Measurements from ENCODE around the gene SESN1.
"Not testable (repeated sequence)": the region's sequence is repeated elsewhere in the genome, so short reads cannot be mapped to it uniquely, and the experiment has no call there.

The SESN1 gene

GRCh38 chr6:109124219-109124618 lies 29.6 kb upstream of the SESN1 start:
- no peak for TF ChIP-seq CTCF (conservative IDR thresholded peaks at IDR 0.05; ENCODE audit: low read depth, low read length)

GRCh38 chr6:109121411-109121810 lies 26.8 kb upstream of the SESN1 start:
- TF ChIP-seq CTCF (conservative IDR thresholded peaks at IDR 0.05; ENCODE audit: low read depth, low read length): no peak
- no peak for DNase-seq (ENCODE audit: low read depth)
- H3K4me3 ChIP-seq (ENCODE audit: low read length): no peak overlapping the region

More at GRCh38 chr6:109124219-109124618, 29.6 kb upstream of the SESN1 start:
- DNase-seq (ENCODE audit: low read depth): no peak
- no peak overlapping the region for H3K4me3 ChIP-seq (ENCODE audit: low read length)

- TF ChIP-seq CTCF (conservative IDR thresholded peaks at IDR 0.05; ENCODE audit: low read depth, low read length): no peak
- no peak overlapping the region for H3K4me3 ChIP-seq (ENCODE audit: low read length)
- no peak for DNase-seq (ENCODE audit: low read depth)
These were observed 24.3 kb upstream of the SESN1 start for GRCh38 chr6:109118871-109119354.

GRCh38 chr6:109118337-109118736 lies 23.7 kb upstream of the SESN1 start:
- no peak overlapping the region for H3K4me3 ChIP-seq (ENCODE audit: low read length)
- no peak for DNase-seq (ENCODE audit: low read depth)
- no peak for TF ChIP-seq CTCF (conservative IDR thresholded peaks at IDR 0.05; ENCODE audit: low read depth, low read length)

- no peak for DNase-seq (ENCODE audit: low read depth)
- no peak overlapping the region for H3K4me3 ChIP-seq (ENCODE audit: low read length)
- TF ChIP-seq CTCF (conservative IDR thresholded peaks at IDR 0.05; ENCODE audit: low read depth, low read length): no peak
These were observed 22.8 kb upstream of the SESN1 start for GRCh38 chr6:109117346-109118035.

GRCh38 chr6:109112663-109113062 lies 18.0 kb upstream of the SESN1 start:
- not testable (repeated sequence) for H3K4me3 ChIP-seq (ENCODE audit: low read length); DNase-seq (ENCODE audit: low read depth)

GRCh38 chr6:109109663-109110062 lies 15.0 kb upstream of the SESN1 start:
- H3K4me3 ChIP-seq (ENCODE audit: low read length); DNase-seq (ENCODE audit: low read depth): not testable (repeated sequence)

GRCh38 chr6:109105681-109106080 lies 11.0 kb upstream of the SESN1 start:
- no peak for TF ChIP-seq CTCF (conservative IDR thresholded peaks at IDR 0.05; ENCODE audit: low read depth, low read length)

More at GRCh38 chr6:109105681-109106080, 11.0 kb upstream of the SESN1 start:
- no peak for DNase-seq (ENCODE audit: low read depth)
- no peak overlapping the region for H3K4me3 ChIP-seq (ENCODE audit: low read length)
